ENCODE measurements around the gene EHD4.

EHD4 gene

DNA sequence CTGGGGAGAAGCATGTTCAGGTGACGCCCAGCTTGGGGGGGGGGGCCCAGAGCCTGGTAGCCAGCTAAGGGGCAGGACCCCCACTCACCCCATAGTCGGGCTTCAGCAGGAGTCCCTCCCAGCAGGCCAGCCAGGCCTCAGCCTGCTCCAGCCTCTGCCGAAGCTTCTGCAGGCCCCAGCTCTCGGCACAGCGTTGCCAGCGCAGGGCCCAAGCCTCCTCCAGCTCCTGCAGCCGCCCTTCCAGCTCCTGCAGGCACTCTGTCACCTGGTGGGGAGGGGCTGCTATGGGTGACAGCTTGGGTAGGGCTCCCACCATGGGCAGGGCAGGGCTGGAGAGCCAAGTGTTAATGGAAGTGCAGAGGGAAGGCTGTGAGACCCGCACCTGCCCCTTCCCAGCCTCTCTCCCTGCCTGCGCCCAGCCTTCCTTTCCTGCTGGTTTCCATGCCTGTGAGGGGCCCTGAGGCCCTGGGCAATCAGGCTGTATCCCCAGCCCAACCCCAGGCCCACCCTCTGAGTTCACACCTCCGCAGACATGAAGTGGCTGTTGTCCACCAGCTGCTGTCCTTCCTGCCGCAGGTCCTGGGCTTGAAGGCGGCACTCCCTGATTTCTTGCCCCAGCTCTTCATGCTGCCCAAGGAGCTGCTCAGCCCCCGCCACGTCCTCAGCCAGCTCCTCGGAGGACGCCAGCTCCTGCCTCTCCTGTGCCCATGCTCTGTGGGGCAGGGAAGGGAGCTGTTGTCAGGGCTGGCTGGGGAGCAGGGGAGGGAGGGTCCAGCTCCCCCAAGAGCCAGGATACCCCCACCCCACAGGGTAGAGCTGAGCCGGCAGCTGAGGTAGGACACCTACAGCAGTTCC, 119.4 kb downstream of the EHD4 start:
- no peak for DNase-seq

DNA sequence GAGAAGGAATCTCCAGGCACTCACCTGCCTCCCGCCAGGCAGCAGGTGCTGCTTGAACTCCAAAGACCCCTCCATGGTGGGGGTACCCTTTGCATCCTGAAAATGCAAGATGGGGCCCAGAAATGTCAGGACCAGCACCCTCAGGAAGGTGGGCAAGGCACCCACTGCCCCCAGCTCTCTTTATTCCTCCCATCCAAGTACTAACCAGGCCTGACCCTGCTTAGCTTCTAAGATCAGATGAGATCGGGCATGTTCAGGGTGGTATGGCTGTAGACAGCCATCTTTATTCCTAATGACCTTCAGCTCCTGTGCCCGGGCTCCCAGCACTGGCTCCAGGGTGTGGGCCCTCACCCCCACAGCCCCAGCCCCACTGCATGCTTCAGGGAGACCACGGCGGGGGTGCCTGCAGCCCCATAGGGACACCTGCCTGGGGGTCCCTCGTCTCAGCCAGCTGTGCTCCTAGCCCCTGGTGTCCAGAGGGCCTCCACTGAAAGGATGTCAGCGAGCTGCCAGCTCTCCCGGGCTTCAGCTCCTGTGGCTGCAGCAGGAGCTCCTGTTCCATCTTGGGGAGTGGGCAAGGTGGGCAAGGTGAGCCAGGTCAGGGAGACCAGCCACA, 120.5 kb downstream of the EHD4 start:
- no peak for DNase-seq

DNA sequence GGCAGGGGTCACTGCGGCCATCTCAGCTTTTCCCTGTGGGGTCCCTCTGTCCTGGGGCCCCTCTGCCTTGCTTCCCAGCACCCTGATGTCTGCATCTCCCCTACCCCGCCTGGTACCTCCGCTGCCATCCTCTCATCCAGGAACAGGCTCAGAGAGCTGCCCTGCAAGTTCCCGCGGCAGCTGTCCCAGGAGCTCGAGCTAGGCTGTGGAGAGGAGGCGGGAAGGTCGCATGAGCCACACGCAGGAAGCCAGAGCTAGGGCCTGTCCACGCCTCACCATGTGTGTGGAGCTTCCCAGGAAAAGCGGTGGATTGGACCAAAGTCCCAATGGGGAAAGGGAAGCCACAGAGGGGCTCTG, 121.2 kb downstream of the EHD4 start:
- no peak for DNase-seq

DNA sequence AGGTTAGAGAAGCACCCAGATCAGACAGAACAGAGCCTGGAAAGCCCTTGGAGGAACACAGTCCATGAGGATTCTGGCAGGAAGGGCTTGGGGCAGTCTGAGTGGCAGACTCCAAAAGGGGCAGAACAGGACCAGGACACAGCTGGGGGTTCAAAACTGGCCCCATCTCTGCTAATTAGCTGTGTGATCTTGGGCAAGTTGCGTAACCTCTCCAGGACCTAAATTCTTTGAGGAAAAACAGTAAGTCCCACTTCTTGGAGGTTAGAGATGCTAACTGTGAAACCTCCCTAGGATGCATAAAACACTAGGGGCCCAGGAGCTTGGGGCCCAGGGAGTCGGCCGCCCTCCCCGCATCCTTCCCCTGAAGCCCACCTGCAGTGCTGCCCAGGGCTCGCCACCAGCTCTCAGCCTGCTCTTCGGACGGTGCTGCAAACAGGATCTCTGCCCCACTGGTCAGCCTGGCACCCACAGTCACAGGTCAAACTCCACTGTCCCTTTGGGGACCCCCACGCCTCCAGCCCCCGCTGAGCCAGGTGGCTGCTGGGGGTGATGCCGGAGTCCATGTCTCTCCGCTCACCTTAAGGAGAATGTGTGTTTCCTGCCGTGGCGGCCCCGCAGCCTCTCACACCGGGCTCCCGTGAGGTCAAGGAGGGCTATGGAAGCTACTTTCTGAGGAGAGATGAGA, 121.7 kb downstream of the EHD4 start:
- DNase-seq = no peak

DNA sequence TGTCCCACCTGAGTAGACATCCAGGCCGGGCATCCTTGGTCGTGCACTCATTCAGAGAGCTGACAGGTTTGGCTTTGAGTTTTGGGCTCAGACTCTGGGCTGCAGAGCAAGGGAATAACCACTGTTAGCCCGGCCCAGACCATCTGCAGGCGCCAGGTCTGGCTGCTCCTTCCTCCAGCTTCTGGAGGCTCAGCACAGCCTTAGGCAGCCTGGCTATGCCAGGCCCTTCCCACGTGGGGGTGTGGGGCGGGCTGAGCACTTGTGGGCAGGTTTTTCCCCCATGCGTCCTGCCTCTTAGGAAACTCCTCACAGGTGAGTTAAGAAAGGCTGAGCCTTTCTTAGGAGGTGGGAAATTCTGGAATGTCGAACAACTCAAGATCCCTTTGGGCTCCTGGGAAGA, 122.5 kb downstream of the EHD4 start:
- DNase-seq = no peak

DNA sequence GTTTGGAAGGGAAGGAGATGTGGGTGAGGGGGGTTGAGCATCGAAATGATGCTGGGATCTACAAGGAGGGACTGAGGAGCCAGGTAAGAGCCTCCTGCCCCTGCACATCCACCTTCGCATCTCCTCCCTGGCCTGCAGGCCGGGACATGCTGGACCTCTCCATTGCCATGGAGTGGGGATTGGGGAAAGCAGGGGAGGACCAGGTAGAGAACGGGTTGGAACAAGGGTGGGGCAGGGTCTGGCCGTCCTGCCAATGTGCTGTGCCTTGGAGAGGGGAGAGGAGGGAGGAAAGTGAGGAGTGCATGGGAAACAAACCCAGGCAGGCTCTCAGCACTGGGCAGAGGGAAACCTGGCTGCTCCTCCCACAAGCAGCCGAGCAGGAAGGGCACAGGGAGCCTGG, 123.2 kb downstream of the EHD4 start:
- no peak for DNase-seq

DNA sequence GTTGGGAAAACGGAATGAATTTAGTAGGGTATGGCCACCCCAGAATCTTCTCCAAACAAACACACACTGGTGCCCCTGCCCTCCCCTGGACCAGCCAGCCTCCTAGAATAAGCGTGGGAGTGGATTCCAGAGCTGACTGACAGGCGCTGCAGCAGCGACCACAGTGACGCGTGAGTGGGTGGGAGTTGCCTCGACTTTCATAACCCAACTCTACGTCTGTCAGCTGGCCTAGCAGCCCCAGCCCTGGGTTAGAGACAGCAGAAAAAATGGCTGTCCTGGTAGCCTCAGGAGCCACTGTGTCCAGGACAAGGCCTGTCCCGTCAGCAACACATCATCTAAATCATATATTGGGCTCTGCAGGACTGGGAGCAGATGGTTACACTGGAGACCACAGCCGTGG, 123.7 kb downstream of the EHD4 start:
- no peak for DNase-seq

DNA sequence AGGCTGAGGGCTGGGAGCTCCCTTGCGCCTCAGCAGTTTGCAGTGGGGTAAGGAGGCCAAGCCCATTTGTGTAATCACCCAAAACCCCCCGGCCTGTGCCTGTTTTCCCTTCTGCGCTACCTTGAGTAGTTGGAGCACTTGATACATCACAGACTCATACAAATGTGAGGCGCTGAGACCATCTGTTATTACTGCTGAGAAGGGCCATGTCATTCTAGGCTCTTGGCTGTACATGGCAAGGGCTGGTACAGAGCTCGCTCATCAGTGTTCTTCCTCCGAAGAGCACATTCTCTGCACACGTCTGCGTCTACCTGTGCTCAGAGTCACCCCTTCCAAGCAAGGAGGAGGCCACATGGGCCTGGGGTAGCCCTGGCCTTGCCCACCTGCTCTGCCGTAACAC, 124.4 kb downstream of the EHD4 start:
- no peak for DNase-seq

DNA sequence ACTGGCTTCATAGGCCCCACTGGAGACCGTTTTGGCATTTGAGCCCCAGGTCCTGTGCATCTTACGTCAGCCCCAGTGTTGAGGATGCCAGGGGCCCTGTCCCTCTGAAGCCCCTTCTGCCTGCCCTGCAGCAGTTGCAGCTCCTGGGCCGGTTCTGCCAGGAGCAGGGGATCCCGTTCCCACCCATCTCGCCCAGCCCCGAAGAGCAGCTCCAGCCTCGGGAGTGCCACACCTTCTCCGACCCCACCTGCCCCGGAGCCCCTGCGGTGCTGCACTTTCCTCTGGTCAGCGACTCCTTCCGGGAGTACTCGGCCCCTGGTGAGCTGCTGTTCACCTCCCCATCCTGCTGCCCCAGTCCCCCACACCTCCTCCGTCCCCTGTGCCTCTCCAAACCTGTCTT, 125.2 kb downstream of the EHD4 start:
- DNase-seq = no peak

Data from NCI-H1048 (cell line).